GM12891 (cell line): ENCODE measurements around the gene CCDC24.

Experiments used
- DNase-seq: peaks from one replicate; pipeline ENCODE4 v3.0.0; 2011; ENCODE audit warnings: low spot score; ENCODE audit not compliant: insufficient read length
- FAIRE-seq: peaks from 2 replicates; lab custom pipeline; 2011; peaks lifted over from hg19 to GRCh38; lab: Jason Lieb, UNC
- PAX5 ChIP-seq: IDR thresholded peaks from 2 replicates; pipeline ENCODE4 v1.6.1; 2011; ENCODE audit warnings: low read length, moderate library complexity, mild to moderate bottlenecking; ENCODE audit not compliant: insufficient read depth, severe bottlenecking
- POLR2A ChIP-seq: IDR thresholded peaks from 2 replicates; pipeline ENCODE4 v1.6.1; 2011; ENCODE audit warnings: low read depth, low read length, control low read depth
- POLR2AphosphoS5 ChIP-seq: IDR thresholded peaks from 2 replicates; pipeline ENCODE4 v1.6.1; 2011; ENCODE audit warnings: low read depth, low read length, control low read depth
- POU2F2 ChIP-seq: IDR thresholded peaks from 2 replicates; pipeline ENCODE4 v1.6.1; 2011; ENCODE audit warnings: low read depth, mild to moderate bottlenecking, control low read depth, low read length, moderate library complexity
- SPI1 ChIP-seq: IDR thresholded peaks from 2 replicates; pipeline ENCODE4 v1.6.1; 2011; ENCODE audit warnings: low read depth, low read length, control low read depth
- TAF1 ChIP-seq: IDR thresholded peaks from 2 replicates; pipeline ENCODE4 v1.6.1; 2011; ENCODE audit warnings: low read depth, low read length, control low read depth

The CCDC24 gene

DNA sequence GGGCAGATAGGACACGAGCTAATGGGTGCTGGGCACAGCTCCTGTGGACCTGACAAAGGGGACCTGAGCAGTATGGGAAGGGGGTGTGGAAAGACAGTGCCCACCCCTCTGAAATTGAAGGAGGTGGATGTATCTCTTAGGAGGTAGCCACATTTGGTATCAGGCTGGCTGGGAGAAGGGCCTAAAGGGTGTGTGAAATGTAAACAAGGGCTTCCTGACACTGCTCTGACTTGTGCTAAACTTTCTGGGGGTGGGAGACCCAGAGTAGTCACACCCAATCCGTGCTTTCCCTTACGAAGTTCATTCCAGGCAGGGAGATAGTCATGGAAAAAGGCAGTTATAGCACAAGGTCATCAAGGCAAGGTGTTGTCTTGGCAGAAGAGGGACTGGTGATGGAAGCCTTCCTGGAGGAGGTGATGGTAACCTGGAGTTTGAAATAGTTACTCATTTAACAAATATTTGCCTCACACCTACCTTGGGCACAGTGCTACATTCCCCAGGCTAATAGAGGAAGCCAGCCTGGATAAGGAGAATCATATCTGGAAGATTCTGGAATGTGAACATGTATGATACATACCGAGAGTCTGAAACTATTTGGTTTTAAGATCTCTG lies 5.3 kb upstream of the CCDC24 start:
- FAIRE-seq (no peak), DNase-seq (no peak)
- no peak for TF ChIP-seq TAF1
- no peak for TF ChIP-seq PAX5
- no peak for TF ChIP-seq POLR2A
- TF ChIP-seq SPI1, result no peak
- no peak for TF ChIP-seq POU2F2
- TF ChIP-seq POLR2AphosphoS5, result no peak

DNA sequence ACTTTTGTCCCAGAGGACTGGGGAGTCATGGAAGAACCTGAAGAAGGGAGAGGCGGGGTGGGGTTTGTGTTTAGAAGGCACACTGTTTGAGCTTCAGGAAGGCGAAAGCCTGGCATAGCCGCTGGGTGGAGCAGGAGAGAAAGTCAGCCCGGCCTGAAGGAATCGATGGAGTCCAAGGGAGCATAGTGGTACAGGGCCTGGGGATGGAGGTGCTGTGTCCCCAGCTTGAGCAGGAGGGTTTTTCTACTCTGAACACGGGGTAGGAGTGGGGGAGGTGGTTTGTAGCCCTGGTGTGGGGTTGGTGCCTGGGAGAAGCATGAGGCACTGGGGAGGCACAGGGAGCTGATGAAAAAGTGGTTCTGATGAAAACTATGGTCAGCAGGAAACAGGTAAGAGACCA lies 4.7 kb upstream of the CCDC24 start:
- DNase-seq (no peak), FAIRE-seq (no peak)
- no peak for TF ChIP-seq POLR2AphosphoS5
- TF ChIP-seq PAX5, result no peak
- no peak for TF ChIP-seq POLR2A
- no peak for TF ChIP-seq SPI1
- TF ChIP-seq TAF1, result no peak
- no peak for TF ChIP-seq POU2F2

DNA sequence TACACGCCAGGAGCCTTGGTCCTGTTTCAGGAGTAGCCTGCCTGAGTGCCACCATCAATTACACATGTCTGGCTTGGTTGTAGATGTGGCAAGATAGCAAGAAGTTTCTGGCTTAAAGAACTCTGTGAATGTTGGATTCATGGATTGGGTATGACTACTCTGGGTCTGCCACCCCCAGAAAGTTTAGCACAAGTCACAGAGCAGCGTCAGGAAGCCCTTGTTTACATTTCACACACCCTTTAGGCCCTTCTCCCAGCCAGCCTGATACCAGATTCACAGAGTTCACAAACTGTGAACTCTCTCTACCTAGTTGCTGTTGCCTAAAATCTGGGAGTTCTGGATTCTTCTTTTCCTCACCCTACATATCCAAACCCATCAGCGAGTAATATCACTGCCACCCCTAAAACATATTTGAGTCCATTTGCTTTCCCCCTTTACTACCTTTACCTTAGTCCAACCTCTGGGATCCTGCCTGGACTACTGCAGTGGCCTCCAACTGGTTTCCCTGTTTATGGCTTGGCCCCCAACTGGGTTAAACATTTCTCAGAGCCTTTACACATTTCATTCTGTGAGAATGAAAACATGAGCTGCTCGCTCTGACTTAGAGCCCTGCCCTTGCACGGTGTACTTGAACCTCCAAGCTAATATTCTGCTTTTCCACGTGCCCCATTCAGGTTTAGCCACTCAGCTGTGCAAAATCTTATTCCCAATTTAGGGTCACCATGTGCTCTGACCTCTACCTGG lies 4.1 kb upstream of the CCDC24 start:
- FAIRE-seq, result no peak
- TF ChIP-seq TAF1 (no peak), POLR2AphosphoS5 (no peak), POU2F2 (no peak), POLR2A (no peak), SPI1 (no peak), PAX5 (no peak)
- DNase-seq, result no peak

DNA sequence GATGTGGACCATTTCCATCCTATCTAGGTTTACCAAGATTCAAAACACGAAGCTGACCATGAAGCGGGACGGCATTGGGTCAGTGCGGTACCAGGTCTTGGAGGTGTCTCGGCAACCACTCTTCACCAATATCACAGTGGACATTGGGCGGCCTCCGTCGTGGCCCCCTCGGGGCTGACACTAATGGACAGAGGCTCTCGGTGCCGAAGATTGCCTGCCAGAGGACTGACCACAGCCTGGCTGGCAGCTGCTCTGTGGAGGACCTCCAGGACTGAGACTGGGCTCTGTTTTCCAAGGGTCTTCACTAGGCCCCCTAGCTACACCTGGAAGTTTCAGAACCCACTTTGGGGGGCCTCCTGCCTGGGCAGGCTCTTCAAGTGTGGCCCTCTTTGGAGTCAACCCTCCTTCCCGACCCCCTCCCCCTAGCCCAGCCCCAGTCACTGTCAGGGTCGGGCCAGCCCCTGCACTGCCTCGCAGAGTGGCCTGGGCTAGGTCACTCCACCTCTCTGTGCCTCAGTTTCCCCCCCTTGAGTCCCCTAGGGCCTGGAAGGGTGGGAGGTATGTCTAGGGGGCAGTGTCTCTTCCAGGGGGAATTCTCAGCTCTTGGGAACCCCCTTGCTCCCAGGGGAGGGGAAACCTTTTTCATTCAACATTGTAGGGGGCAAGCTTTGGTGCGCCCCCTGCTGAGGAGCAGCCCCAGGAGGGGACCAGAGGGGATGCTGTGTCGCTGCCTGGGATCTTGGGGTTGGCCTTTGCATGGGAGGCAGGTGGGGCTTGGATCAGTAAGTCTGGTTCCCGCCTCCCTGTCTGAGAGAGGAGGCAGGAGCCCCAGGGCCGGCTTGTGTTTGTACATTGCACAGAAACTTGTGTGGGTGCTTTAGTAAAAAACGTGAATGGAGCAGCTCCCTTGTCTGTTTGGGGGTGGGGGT lies 864 bp upstream of the CCDC24 start:
- FAIRE-seq, result no peak
- TF ChIP-seq POLR2A (no peak), POU2F2 (no peak), SPI1 (no peak), PAX5 (no peak), TAF1 (no peak), POLR2AphosphoS5 (no peak)
- DNase-seq, result no peak

DNA sequence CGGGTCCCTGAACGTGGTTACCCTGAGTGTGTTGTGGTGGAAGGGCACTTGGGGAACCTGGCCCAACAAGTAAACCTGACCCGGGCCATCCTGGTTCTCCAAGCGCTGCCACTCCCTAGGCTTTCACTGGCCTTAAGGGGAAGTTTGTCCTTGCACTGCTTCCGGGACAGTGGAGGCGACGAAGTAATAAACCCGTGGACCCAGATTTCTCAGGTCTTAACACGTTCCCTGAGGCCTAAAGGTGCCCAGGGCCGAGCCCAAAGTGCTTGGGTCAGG lies 261 bp upstream of the CCDC24 start:
- TF ChIP-seq PAX5 (no peak), POLR2AphosphoS5 (no peak), POU2F2 (no peak), POLR2A (no peak), SPI1 (no peak), TAF1 (no peak)
- DNase-seq, result no peak
- FAIRE-seq, result peak; percentile 41

DNA sequence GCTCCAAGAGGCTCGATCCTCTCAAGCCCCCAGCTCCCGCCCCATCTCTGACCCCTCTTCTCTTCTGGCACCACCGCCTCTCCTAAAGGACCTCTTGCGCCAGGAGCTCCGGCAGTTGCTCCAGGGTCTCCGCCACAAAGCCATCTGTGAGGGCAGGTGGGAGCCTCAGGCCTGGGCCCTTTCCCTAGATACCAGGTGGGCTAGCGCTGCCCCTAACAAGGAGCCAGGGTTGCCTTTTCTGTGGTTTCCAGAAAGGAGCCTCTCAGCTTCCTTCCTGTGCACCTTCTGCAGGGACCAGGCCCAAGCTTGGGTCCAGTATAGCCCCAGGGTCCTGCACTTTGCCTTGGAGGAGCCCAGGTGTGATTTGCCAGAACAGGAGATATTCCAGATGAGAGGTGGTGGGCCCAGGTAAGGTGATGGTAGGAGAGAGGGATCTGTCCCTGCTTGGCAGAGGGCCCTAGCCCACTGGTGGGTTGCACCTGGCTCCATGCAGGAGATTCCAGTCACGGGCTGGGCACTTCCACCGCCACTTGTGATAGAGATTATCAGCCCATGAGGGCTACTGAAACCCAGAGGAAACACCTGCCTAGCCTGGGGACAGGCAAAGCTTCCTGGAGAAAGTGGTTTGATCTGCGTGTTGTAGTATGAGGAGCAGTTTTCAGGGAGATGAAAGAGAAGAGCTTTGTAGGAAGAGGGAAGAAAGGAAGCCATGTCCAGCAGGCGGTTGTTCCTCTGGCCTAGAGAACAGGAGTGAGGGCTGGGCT lies 1.0 kb downstream of the CCDC24 start:
- TF ChIP-seq TAF1 (no peak), POU2F2 (no peak), POLR2A (no peak), PAX5 (no peak), SPI1 (no peak), POLR2AphosphoS5 (no peak)
- DNase-seq (no peak), FAIRE-seq (no peak)

DNA sequence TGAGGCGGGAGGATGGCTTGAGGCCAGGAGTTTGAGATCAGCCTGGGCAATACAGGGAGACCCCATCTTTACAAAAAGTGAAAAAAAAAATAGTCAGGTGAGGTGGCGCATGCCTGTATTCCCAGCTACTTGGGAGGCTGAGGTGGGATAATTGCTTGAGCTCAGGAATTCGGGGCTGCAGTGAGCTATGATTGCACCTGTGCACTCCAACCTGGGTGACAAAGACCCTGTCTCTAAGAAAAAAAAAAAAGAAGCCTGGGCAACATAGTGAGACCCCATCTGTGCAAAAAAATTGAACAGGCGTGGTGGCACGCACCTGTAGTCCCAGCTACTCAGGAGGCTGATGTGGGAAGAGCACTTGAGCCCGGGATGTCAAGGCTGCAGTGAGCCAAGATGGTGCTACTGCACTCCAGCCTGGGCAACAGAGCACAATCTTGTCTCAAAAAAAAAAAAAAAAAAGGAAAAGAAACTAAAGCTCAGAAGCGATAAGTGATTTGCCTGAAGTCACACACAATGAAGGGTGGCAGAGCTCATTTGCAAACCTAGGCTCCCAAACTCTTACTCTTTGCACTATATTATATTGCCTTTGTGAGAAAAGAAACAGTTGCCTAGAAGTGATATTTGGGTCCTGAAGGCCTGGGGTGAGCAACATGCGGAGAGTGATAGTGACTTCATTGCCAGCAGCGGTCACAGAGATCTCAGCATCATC lies 2.0 kb downstream of the CCDC24 start:
- no peak for TF ChIP-seq TAF1
- no peak for TF ChIP-seq SPI1
- no peak for TF ChIP-seq POLR2AphosphoS5
- TF ChIP-seq POLR2A, result no peak
- TF ChIP-seq PAX5, result no peak
- no peak for TF ChIP-seq POU2F2
- FAIRE-seq, result peak; percentile 61
- DNase-seq, result no peak

DNA sequence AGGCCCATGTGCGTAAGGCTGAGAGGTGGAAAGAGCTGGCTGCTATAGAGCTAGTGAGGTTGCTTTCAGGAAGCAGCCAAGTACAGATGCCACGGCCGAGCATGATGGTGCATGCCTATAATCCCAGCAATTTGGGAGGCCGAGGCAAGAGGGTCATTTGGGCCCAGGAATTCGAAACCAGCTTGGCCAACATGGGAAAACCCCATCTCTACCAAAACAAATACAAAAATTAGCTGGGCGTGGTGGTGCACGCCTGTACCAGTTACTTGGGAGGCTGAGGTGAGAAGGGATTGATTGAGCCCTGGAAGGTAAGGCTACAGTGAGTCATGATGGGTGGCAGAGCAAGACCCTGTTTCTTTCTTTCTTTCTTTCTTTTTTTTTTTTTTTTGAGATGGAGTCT lies 2.7 kb downstream of the CCDC24 start:
- no peak for TF ChIP-seq POU2F2
- no peak for TF ChIP-seq TAF1
- no peak for TF ChIP-seq POLR2A
- no peak for TF ChIP-seq PAX5
- TF ChIP-seq POLR2AphosphoS5, result no peak
- TF ChIP-seq SPI1, result no peak
- no peak for DNase-seq
- no peak for FAIRE-seq
